ENCODE results near the gene FES.

DNA sequence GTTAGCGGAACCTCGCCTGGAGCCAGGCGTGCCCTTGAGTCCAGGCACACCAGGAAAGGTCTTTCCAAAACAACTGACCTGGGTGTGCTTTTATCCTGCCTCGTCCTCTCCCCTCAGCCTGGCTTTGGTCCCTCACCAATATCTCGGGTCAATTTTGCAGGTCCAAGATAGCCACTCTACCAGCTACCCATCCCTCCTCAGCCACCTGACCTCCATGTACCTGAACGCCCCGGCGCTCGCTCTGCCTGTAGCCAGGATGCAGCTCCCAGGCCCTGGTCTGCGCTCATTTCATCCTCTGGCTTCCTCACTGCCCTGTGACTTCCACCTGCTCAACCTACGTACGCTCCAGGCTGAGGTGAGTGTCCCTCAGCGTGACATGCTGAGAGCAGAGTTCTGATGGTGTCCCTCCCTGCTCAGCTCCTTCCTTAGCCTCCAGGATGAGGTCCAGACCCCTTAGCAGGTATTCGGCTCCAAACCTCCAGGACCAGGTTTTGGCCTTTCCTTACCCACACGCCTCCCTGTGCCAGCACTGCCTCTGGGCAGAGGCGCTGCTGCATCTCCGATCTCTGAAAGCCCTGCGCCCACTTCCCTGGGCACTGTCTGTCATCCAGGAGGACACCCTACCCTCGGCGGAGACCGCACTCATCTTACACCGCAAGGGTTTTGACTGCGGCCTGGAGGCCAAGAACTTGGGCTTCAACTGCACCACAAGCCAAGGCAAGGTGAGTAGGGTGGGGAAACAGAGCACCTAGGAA lies 33.9 kb downstream of the FES start:
- TF ChIP-seq TAF1 (IDR thresholded peaks at IDR 0.05; ENCODE audit: low read depth) (no peak), EP300 (IDR thresholded peaks at IDR 0.05; ENCODE audit: borderline replicate concordance) (no peak), ZBTB7A (IDR thresholded peaks at IDR 0.05; ENCODE audit: low read depth) (no peak), NFIC (IDR thresholded peaks at IDR 0.05) (no peak), CEBPB (IDR thresholded peaks at IDR 0.05) (no peak), TEAD4 (IDR thresholded peaks at IDR 0.05) (no peak), TCF12 (IDR thresholded peaks at IDR 0.05; ENCODE audit: low read depth) (no peak), YY1 (IDR thresholded peaks at IDR 0.05; ENCODE audit: low read depth) (no peak), RAD21 (IDR thresholded peaks at IDR 0.05; ENCODE audit: low read depth) (no peak), CREB1 (IDR thresholded peaks at IDR 0.05; ENCODE audit: low read depth) (no peak)
- TF ChIP-seq, protein P1, sequence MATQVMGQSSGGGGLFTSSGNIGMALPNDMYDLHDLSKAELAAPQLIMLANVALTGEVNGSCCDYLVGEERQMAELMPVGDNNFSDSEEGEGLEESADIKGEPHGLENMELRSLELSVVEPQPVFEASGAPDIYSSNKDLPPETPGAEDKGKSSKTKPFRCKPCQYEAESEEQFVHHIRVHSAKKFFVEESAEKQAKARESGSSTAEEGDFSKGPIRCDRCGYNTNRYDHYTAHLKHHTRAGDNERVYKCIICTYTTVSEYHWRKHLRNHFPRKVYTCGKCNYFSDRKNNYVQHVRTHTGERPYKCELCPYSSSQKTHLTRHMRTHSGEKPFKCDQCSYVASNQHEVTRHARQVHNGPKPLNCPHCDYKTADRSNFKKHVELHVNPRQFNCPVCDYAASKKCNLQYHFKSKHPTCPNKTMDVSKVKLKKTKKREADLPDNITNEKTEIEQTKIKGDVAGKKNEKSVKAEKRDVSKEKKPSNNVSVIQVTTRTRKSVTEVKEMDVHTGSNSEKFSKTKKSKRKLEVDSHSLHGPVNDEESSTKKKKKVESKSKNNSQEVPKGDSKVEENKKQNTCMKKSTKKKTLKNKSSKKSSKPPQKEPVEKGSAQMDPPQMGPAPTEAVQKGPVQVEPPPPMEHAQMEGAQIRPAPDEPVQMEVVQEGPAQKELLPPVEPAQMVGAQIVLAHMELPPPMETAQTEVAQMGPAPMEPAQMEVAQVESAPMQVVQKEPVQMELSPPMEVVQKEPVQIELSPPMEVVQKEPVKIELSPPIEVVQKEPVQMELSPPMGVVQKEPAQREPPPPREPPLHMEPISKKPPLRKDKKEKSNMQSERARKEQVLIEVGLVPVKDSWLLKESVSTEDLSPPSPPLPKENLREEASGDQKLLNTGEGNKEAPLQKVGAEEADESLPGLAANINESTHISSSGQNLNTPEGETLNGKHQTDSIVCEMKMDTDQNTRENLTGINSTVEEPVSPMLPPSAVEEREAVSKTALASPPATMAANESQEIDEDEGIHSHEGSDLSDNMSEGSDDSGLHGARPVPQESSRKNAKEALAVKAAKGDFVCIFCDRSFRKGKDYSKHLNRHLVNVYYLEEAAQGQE (IDR thresholded peaks at IDR 0.05; ENCODE audit: low read depth), result no peak
- TF ChIP-seq, protein P2, sequence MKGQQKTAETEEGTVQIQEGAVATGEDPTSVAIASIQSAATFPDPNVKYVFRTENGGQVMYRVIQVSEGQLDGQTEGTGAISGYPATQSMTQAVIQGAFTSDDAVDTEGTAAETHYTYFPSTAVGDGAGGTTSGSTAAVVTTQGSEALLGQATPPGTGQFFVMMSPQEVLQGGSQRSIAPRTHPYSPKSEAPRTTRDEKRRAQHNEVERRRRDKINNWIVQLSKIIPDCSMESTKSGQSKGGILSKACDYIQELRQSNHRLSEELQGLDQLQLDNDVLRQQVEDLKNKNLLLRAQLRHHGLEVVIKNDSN (IDR thresholded peaks at IDR 0.05), result no peak

Measured in Ishikawa (cell line).